HG03520 (cell line): ENCODE data around the gene TUBB3.
"Not testable (repeated sequence)": the region's sequence is repeated elsewhere in the genome, so short reads cannot be mapped to it uniquely, and the experiment has no call there.

ENCODE experiments used
- ATAC-seq: cut with Tn5 transposase; IDR thresholded peaks from one replicate; pipeline ENCODE4 v1.9.1; 2021; ENCODE audit warnings: mild to moderate bottlenecking, moderate library complexity; ENCODE audit not compliant: unreplicated experiment

The TUBB3 gene

GRCh38 chr16:89900885-89901284, 22.3 kb upstream of the TUBB3 start:
- ATAC-seq, result no peak

- no peak for ATAC-seq
Observed at GRCh38 chr16:89902980-89903379, 20.2 kb upstream of the TUBB3 start.

DNA sequence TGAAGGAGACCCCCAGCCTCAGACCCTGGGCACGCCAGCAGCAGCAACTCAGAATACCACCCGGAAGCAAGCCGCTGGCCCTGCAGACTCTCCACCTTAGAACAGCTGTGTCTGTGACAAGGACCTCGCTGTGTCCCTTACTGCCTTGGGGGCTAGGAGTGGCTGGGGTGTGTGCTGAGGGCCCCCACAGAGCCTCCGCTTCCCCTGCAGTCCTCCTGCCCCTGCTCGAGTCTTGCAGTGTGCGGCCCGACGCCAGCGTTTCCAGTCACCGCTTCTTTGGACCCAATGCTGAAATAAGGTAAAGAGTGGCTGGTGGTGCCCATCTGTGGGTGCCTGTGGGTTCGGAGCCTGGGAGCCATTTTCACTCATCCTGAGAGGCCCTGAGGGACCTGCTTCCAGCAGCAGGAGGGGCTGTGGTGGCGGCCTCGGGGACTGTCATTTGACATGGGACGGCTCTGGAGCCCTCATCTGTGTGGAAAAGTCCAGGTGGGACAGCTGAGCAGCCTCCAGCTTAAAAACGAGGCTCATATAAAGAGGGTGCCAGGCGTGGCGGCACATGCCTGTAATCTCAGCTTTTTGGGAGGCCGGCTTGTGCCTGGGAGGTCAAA, 19.1 kb upstream of the TUBB3 start:
- no peak for ATAC-seq

DNA sequence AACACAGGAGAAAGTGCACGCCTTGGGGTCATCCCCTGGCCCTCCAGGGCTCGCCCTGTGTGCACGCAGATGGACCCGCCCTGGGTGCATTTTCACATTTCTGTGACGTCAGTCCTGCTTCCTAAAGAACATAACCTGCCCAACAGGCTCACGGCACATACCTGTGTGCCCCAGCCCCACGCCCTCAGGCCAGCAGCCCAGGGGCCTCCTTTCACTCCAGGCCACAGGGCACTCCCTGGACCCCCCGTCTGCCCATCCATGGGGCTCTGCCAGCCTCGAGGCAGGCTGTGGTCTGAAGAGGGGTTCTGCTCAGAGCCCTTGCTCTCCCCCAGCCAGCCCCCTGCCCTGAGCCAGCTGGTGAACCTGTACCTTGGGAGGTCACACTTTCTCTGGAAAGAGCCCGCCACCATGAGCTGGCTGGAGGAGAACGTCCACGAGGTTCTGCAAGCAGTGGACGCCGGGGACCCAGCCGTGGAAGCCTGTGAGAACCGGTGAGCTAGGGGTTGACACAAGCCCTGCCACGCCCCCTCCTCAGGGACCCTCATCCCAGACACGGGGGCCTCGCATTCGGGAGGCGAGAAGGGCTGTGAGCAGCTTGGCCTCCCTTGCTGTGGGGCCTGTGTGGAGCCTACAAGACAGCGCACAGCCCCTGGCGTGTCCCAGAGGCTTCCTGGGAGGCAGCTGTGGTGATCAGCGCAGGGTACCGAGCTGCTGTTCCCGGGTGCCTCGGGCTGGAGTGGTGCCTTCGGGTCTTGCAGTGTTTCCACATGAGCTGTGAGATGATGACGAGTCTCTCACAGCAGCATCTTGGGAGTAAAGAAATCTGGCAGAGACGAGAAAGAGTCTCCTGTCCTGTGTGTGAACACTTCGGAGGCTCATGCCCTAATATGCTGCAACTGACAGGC, 18.3 kb upstream of the TUBB3 start:
- no peak for ATAC-seq

DNA sequence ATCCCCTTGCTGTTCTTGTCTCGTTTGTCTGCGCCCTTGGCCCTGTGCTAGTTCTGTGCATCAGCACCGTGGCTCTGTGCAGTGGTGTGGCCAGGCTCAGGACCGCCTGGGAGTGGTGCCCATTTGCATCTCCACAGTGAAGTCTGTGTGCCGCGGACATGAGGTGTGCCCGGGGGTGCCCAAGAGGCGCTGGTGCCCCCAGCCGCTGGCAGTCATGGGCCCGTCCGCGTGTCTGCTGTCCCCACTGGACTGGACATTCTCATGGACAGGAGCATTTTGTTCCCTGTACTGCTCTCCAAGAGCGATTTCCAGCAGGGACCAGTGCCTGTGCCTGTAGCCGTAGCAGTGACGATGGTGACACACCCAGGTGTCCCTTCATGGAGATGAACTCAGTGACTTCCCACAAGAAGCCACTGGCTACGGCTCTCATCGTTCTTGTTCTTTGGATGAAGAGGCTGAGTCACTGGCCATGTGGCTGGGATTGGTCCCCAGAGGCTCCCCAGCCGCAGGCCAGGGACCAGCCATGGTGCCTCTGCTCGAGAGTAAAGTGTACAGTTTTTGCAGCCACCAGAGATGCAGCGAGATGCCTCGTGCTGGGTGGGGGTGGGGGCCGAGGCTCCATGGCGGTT, 17.5 kb upstream of the TUBB3 start:
- ATAC-seq, result no peak

DNA sequence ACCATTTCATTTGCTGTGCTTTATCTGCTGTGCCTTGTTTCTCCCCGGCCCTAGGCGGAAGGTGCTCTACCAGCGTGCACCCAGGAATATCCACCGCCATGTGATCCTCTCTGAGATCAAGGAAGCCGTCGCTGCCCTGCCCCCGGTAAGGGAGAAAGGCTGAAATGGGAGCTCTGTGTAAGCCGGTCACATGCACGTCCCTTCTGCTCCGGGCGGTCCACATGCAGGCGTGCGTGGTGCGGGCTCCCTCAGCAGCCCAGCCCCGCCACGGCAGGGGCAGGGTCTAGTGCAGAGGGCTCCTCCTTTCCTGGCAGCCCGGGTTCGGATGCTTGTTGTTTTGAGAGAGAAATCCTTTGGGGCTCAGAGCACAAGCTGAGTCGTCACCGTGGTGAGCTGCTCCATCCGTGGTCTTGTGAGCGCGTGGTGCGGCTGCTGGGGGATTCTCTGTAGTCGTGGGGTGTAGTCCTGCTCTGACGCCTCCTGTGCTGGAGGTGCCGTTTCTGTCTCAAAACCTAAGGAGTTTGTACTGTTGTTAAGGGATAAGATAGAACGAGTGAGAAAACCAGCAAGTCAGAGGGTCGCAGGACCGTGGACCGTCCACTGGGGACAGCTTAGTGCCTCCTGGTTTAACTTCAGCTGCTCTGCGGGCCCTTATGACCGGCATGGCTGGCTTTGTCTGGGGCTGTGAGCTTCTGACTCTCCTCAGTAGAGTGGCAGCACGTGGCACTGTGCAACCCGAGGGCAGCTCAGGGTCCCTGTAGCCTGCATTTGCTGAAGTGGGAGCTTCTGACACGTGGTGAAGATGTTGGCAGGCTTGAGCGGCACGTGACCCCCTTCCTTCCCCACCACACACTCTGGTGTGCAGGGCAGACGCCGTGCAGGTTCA, 16.8 kb upstream of the TUBB3 start:
- ATAC-seq, result no peak

DNA sequence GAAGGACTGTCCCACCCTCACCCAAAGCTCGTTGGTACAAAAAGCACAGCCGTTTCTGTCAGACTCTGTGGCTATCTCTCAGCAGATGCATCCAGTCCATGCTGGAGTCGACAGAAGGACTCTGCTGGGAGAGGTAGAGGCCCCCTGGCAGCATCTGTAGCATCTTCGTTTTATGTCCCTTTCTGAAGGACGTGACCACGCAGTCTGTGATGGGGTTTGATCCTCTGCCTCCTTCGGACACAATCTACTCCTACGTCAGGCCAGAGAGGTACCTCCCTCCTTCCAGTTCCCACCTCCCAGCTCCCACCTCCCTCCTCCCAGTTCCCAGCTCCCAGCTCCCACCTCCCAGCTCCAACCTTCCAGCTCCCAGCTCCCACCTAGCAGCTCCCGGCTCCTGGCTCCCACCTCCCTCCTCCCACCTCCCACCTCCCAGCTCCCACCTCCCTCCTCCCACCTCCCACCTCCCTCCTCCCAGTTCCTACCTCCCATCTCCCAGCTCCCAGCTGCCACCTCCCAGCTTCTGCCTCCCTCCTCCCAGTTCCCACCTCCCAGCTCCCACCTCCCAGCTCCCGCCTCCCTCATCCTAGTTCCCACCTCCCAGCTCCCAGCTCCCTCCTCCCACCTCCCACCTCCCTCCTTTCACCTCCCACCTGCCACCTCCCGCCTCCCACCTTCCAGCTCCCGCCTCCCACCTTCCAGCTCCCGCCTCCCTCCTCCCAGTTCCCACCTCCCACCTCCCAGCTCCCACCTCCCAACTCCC, 15.9 kb upstream of the TUBB3 start:
- ATAC-seq, result no peak

- ATAC-seq, result no peak
Observed at GRCh38 chr16:89908236-89908635, 14.9 kb upstream of the TUBB3 start.

DNA sequence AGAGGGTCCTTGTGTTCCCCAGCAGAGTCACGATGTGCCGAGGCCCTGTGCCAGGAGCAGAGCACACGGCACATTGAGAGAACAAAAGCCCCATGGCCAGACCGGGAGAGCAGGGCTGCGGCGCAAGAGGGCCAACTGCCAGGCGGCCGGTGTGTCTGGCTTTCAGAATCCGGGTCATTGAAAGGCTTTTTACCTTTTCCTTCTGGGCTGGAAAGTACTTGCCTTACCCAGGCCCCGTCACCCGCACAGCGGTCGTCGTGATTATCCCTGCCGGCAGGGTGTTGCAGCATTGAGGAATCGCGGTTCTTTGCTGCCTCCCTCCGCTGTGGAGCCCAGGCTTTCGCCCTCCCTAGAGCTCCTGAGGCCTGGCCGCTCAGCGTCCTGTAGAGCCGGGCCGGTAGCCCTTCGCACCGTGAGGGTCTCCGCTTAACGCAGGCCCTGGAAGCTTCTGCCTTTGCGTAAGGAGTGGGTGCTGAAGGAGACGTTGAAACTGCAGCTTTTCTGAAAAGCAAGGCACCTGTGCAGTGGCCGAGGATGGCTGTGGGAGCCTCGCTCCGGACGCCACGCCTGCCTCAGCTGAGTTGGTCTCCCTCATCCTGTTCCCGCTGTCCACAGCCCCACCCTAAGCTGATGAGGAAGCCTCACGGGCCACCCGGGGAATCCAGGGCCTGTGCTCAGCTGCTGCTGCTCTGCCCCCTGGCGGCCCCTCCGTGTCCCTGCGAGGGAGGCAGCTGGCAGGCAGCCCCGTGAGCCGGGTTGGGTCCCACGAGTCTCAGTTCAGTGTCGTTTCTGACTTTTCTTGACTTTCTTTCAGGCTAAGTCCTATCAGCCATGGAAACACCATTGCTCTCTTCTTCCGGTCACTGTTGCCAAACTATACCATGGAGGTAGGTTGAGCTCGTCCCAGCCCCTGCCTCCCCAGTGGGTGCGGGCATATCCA, 13.1 kb upstream of the TUBB3 start:
- ATAC-seq, result no peak

GRCh38 chr16:89910717-89911354, 12.3 kb upstream of the TUBB3 start:
- no peak for ATAC-seq

DNA sequence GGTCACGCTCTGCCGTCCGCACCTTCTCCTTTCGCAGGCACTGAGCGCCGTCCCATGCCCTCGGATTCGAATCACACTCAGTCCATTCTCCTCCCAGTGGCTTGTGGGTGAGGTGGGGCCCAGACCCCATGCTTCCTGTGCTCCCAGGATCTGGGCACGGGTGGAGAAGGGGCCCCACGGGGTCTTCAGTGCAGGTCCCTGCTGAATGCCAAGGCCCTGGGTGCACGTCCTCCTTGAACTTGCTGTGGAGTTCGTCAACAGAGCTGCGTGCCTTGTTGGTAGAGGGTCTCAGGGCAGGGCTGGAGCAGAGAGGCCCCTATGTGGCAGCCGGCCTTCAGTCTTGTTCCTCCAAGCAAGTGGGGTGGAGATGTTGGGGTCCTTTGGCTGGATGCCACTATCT, 11.8 kb upstream of the TUBB3 start:
- ATAC-seq, result no peak

- ATAC-seq, result no peak
Observed at GRCh38 chr16:89912143-89912542, 11.0 kb upstream of the TUBB3 start.

DNA sequence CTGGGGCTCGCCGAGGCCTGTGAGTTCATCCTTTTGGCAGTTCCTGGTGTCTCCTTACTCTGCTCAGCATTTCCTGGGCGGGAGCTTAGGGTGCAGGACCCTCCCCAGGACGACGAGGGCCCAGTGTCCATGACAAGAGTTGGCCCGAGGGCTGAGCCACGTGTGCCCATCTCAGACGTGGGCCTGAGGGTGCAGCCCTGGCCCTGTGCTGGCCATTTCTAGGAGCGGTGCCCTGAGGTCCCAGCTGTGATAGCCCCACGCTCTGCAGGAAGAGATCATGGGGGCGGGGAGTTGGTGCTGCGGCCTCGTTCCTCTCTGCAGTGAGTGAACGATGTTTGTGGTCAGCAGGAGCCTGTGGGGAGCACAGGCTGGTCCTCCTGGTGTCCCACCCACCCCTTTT, 10.5 kb upstream of the TUBB3 start:
- ATAC-seq, result no peak

DNA sequence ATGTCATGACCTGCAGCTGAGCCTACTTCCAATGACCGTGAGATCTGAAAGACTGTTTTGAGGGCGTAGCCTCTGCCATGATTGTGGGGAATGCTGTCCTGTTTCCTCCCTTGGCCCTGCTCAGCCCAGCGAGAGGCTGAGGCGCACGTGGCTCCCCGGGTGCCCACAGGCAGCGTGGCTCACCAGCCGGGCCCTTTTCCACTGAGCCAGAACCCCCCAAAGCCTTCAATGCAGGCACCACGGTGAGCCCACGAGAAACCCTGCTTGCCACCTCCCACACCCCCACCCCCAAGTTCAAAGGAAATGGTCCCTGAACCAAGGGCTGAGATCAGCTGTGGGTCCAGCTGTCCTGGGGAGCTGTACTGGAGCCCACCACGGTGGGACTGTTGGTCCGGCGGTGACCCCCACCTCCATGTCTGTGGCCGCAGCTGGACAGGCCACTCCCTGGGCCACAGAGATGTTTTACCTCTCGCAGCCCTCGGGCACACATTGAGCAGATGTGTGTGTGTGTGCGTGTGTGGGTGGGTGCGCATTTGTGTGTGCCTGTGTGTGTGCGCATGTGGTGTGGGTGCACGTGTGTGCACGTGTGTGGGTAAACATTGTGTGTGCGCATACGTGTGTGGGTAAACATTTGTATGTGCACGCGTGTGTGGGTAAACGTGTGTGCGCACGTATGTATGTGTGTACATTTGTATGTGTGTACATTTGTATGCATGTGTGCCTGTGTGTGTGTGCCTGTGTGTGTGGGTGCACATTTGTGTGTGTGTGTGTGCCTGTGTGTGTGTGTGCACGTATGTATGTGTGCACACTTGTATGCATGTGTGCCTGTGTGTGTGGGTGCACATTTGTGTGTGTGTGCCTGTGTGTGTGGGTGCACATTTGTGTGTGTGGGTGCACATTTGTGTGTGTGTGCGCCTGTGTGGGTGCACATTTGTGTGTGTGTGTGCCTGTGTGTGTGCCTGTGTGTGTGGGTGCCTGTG, 9.4 kb upstream of the TUBB3 start:
- ATAC-seq, result no peak

GRCh38 chr16:89914642-89915285, 8.4 kb upstream of the TUBB3 start:
- not testable (repeated sequence) for ATAC-seq

- ATAC-seq, result no peak
Observed at GRCh38 chr16:89915303-89916232, 7.6 kb upstream of the TUBB3 start.
